ENCODE results near the gene COQ9.
"Not testable (repeated sequence)": the region's sequence is repeated elsewhere in the genome, so short reads cannot be mapped to it uniquely, and the experiment has no call there.

Gene COQ9

GRCh38 chr16:57484515-57485005 is 37.3 kb downstream of the COQ9 start:
- in situ Hi-C loops (cut with MboI; ENCODE audit: low sequenced_read_pairs), result no loop called here

GRCh38 chr16:57485091-57485915 is 38.0 kb downstream of the COQ9 start:
- in situ Hi-C loops (cut with MboI; ENCODE audit: low sequenced_read_pairs), result no loop called here

GRCh38 chr16:57485916-57486857 is 38.9 kb downstream of the COQ9 start, which contains the start of gene DOK4:
Gene DOK4, minus strand, starts transcription at chr16:57486493. Its CDS starts 6,986 bp downstream, at chr16:57479507.
- in situ Hi-C loops (cut with MboI; ENCODE audit: low sequenced_read_pairs), result no loop called here

- in situ Hi-C loops (cut with MboI; ENCODE audit: low sequenced_read_pairs), result no loop called here
Measured at GRCh38 chr16:57486858-57487834, 39.9 kb downstream of the COQ9 start.

GRCh38 chr16:57489229-57489628 is 42.0 kb downstream of the COQ9 start:
- in situ Hi-C loops (cut with MboI; ENCODE audit: low sequenced_read_pairs), result no loop called here

GRCh38 chr16:57493767-57494166 is 46.5 kb downstream of the COQ9 start:
- in situ Hi-C loops (cut with MboI; ENCODE audit: low sequenced_read_pairs), result no loop called here

GRCh38 chr16:57497121-57497520 is 49.8 kb downstream of the COQ9 start:
- in situ Hi-C loops (cut with MboI; ENCODE audit: low sequenced_read_pairs), result no loop called here

GRCh38 chr16:57498031-57498430 is 50.8 kb downstream of the COQ9 start:
- in situ Hi-C loops (cut with MboI; ENCODE audit: low sequenced_read_pairs), result no loop called here

- in situ Hi-C loops (cut with MboI; ENCODE audit: low sequenced_read_pairs), result not testable (repeated sequence)
Measured at GRCh38 chr16:57499941-57500340, 52.7 kb downstream of the COQ9 start.

GRCh38 chr16:57500578-57501111 is 53.4 kb downstream of the COQ9 start:
- in situ Hi-C loops (cut with MboI; ENCODE audit: low sequenced_read_pairs), result no loop called here

GRCh38 chr16:57501492-57501891 is 54.2 kb downstream of the COQ9 start:
- in situ Hi-C loops (cut with MboI; ENCODE audit: low sequenced_read_pairs), result no loop called here

GRCh38 chr16:57502048-57502775 is 54.9 kb downstream of the COQ9 start:
- in situ Hi-C loops (cut with MboI; ENCODE audit: low sequenced_read_pairs), result no loop called here

- in situ Hi-C loops (cut with MboI; ENCODE audit: low sequenced_read_pairs), result no loop called here
Measured at GRCh38 chr16:57503366-57503765, 56.1 kb downstream of the COQ9 start.

GRCh38 chr16:57504001-57504400 is 56.7 kb downstream of the COQ9 start:
- in situ Hi-C loops (cut with MboI; ENCODE audit: low sequenced_read_pairs), result no loop called here

- in situ Hi-C loops (cut with MboI; ENCODE audit: low sequenced_read_pairs), result no loop called here
Measured at GRCh38 chr16:57504491-57504890, 57.2 kb downstream of the COQ9 start.

- in situ Hi-C loops (cut with MboI; ENCODE audit: low sequenced_read_pairs), result no loop called here
Measured at GRCh38 chr16:57505169-57505568, 57.9 kb downstream of the COQ9 start.

- in situ Hi-C loops (cut with MboI; ENCODE audit: low sequenced_read_pairs), result no loop called here
Measured at GRCh38 chr16:57507136-57508034, 60.1 kb downstream of the COQ9 start.

GRCh38 chr16:57508035-57508425 is 60.8 kb downstream of the COQ9 start:
- in situ Hi-C loops (cut with MboI; ENCODE audit: low sequenced_read_pairs), result no loop called here
